ENCODE measurements around the gene MAGEA6. TPM values are rescaled to one million over a fixed set of nuclear protein-coding genes. Genes with fewer than 3 reads are reported as not detected.

MAGEA6 gene
- total RNA-seq, 1 experiment from 2014 or later: not detected

GRCh38 chrX:152814048-152814447 lies 44.6 kb upstream of the MAGEA6 start:
- no TSS peak for BruUV-seq (replicated peaks)
- no peaks in the 10 kb centered on the region for H3K4me1 Mint-ChIP-seq (ENCODE audit: low read depth, unreplicated experiment)
- no peak overlapping the region for H3K27ac Mint-ChIP-seq (ENCODE audit: unreplicated experiment)
- intact Hi-C loops (cut with micrococcal nuclease; ENCODE audit: unreplicated experiment): loop anchor here (10.0 kb wide), 1 partner anchor 849 kb away; no protein-coding TSS in a partner anchor
- no peaks in the 10 kb centered on the region for H3K36me3 Mint-ChIP-seq (ENCODE audit: insufficient read depth, unreplicated experiment)
- no peak for DNase-seq
- H3K4me3 Mint-ChIP-seq (ENCODE audit: low read depth, unreplicated experiment): no peak overlapping the region
- peaks cover 73% of the 10 kb centered on the region for H3K27me3 Mint-ChIP-seq (ENCODE audit: unreplicated experiment)
- no peaks in the 10 kb centered on the region for H3K9me3 Mint-ChIP-seq (ENCODE audit: low read depth, unreplicated experiment)
- CTCF ChIA-PET: no interaction called here
- no peak for TF ChIP-seq CTCF (IDR thresholded peaks at IDR 0.05; ENCODE audit: unreplicated experiment)

- Mint-ChIP-seq H3K9me3 (ENCODE audit: low read depth, unreplicated experiment) (no peaks in the 10 kb centered on the region), H3K4me3 (ENCODE audit: low read depth, unreplicated experiment) (no peak overlapping the region)
- no peak for DNase-seq
Observed at GRCh38 chrX:152813206-152813605, 43.7 kb upstream of the MAGEA6 start.

GRCh38 chrX:152810403-152810802 lies 40.9 kb upstream of the MAGEA6 start:
- Mint-ChIP-seq H3K9me3 (ENCODE audit: low read depth, unreplicated experiment) (no peaks in the 10 kb centered on the region), H3K4me1 (ENCODE audit: low read depth, unreplicated experiment) (no peaks in the 10 kb centered on the region), H3K27ac (ENCODE audit: unreplicated experiment) (no peak overlapping the region), H3K4me3 (ENCODE audit: low read depth, unreplicated experiment) (no peak overlapping the region), H3K36me3 (ENCODE audit: insufficient read depth, unreplicated experiment) (no peaks in the 10 kb centered on the region), H3K27me3 (ENCODE audit: unreplicated experiment) (peaks cover 95% of the 10 kb centered on the region)
- CTCF ChIA-PET: no interaction called here
- no peak for DNase-seq
- intact Hi-C loops (cut with micrococcal nuclease; ENCODE audit: unreplicated experiment): loop anchor here (10.0 kb wide), 1 partner anchor 846 kb away; no protein-coding TSS in a partner anchor
- no peak for TF ChIP-seq CTCF (IDR thresholded peaks at IDR 0.05; ENCODE audit: unreplicated experiment)
- BruUV-seq (replicated peaks): no TSS peak

More at GRCh38 chrX:152813206-152813605, 43.7 kb upstream of the MAGEA6 start:
- H3K27me3 Mint-ChIP-seq (ENCODE audit: unreplicated experiment): peaks cover 81% of the 10 kb centered on the region
- CTCF ChIA-PET: no interaction called here
- no peak overlapping the region for H3K27ac Mint-ChIP-seq (ENCODE audit: unreplicated experiment)
- intact Hi-C loops (cut with micrococcal nuclease; ENCODE audit: unreplicated experiment): loop anchor here (10.0 kb wide), 1 partner anchor 848 kb away; no protein-coding TSS in a partner anchor
- no peaks in the 10 kb centered on the region for H3K4me1 Mint-ChIP-seq (ENCODE audit: low read depth, unreplicated experiment)
- no peaks in the 10 kb centered on the region for H3K36me3 Mint-ChIP-seq (ENCODE audit: insufficient read depth, unreplicated experiment)
- TF ChIP-seq CTCF (IDR thresholded peaks at IDR 0.05; ENCODE audit: unreplicated experiment): no peak
- BruUV-seq (replicated peaks): no TSS peak

GRCh38 chrX:152806035-152806434 lies 36.5 kb upstream of the MAGEA6 start:
- DNase-seq: no peak
- no peaks in the 10 kb centered on the region for H3K4me1 Mint-ChIP-seq (ENCODE audit: low read depth, unreplicated experiment)
- H3K27me3 Mint-ChIP-seq (ENCODE audit: unreplicated experiment): peaks cover 82% of the 10 kb centered on the region
- H3K9me3 Mint-ChIP-seq (ENCODE audit: low read depth, unreplicated experiment): no peaks in the 10 kb centered on the region
- no peak overlapping the region for H3K4me3 Mint-ChIP-seq (ENCODE audit: low read depth, unreplicated experiment)
- no TSS peak for BruUV-seq (replicated peaks)
- intact Hi-C loops (cut with micrococcal nuclease; ENCODE audit: unreplicated experiment): no loop called here
- no peak for TF ChIP-seq CTCF (IDR thresholded peaks at IDR 0.05; ENCODE audit: unreplicated experiment)
- CTCF ChIA-PET: no interaction called here
- no peaks in the 10 kb centered on the region for H3K36me3 Mint-ChIP-seq (ENCODE audit: insufficient read depth, unreplicated experiment)
- no peak overlapping the region for H3K27ac Mint-ChIP-seq (ENCODE audit: unreplicated experiment)

All from Calu3 (cell line).